ENCODE results near the gene FAM53B. TPM values are rescaled to one million over a fixed set of nuclear protein-coding genes. Genes with fewer than 3 reads are reported as not detected.
"Not testable (repeated sequence)": the region's sequence is repeated elsewhere in the genome, so short reads cannot be mapped to it uniquely, and the experiment has no call there.

The FAM53B gene
- total RNA-seq, 1 experiment from 2014 or later = 18.3 TPM

- no peaks in the 10 kb centered on the region for H3K9me3 ChIP-seq (ENCODE audit: low read depth, low read length, poor library complexity, severe bottlenecking)
- no peak overlapping the region for H3K27ac ChIP-seq (ENCODE audit: low read depth, low read length, poor library complexity, severe bottlenecking)
- no TSS peak for BruUV-seq (replicated peaks)
- no peak for DNase-seq (ENCODE audit: low spot score)
- TF ChIP-seq CTCF (conservative IDR thresholded peaks at IDR 0.05; ENCODE audit: low read depth, low read length) = no peak
- no peak for TF ChIP-seq EZH2 (IDR thresholded peaks at IDR 0.05; ENCODE audit: borderline replicate concordance, low read depth, low read length, poor library complexity, severe bottlenecking)
- H3K27me3 ChIP-seq (replicated peaks; ENCODE audit: insufficient read depth, low read depth, low read length, poor library complexity) = no peaks in the 10 kb centered on the region
- no peaks in the 10 kb centered on the region for H3K36me3 ChIP-seq (ENCODE audit: insufficient read depth, low read length, poor library complexity, severe bottlenecking)
- intact Hi-C loops (cut with micrococcal nuclease; ENCODE audit: unreplicated experiment) = no loop called here
- H3K4me3 ChIP-seq (ENCODE audit: low read depth, low read length, poor library complexity, severe bottlenecking) = no peak overlapping the region
- no peaks in the 10 kb centered on the region for H3K4me1 ChIP-seq (ENCODE audit: insufficient read depth, low read length, poor library complexity, severe bottlenecking)
- ChIA-PET POLR2A (ENCODE audit: low non-redundant PET) (no interaction called here), CTCF (no interaction called here)
Measured at GRCh38 chr10:124589491-124590041, 154.6 kb downstream of the FAM53B start.

- DNase-seq (ENCODE audit: low spot score) = no peak
- no peaks in the 10 kb centered on the region for H3K27me3 ChIP-seq (replicated peaks; ENCODE audit: insufficient read depth, low read depth, low read length, poor library complexity)
- POLR2A ChIA-PET (ENCODE audit: low non-redundant PET) = no interaction called here
- TF ChIP-seq EZH2 (IDR thresholded peaks at IDR 0.05; ENCODE audit: borderline replicate concordance, low read depth, low read length, poor library complexity, severe bottlenecking) = no peak
- no peak for TF ChIP-seq CTCF (conservative IDR thresholded peaks at IDR 0.05; ENCODE audit: low read depth, low read length)
- CTCF ChIA-PET = no interaction called here
- no TSS peak for BruUV-seq (replicated peaks)
- no peak overlapping the region for H3K27ac ChIP-seq (ENCODE audit: low read depth, low read length, poor library complexity, severe bottlenecking)
- no peaks in the 10 kb centered on the region for H3K36me3 ChIP-seq (ENCODE audit: insufficient read depth, low read length, poor library complexity, severe bottlenecking)
- H3K4me3 ChIP-seq (ENCODE audit: low read depth, low read length, poor library complexity, severe bottlenecking) = no peak overlapping the region
- intact Hi-C loops (cut with micrococcal nuclease; ENCODE audit: unreplicated experiment) = no loop called here
- H3K4me1 ChIP-seq (ENCODE audit: insufficient read depth, low read length, poor library complexity, severe bottlenecking) = no peaks in the 10 kb centered on the region
- H3K9me3 ChIP-seq (ENCODE audit: low read depth, low read length, poor library complexity, severe bottlenecking) = no peaks in the 10 kb centered on the region
Measured at GRCh38 chr10:124588736-124589490, 155.3 kb downstream of the FAM53B start.

GRCh38 chr10:124588341-124588735, 155.8 kb downstream of the FAM53B start:
- H3K27me3 ChIP-seq (replicated peaks; ENCODE audit: insufficient read depth, low read depth, low read length, poor library complexity); intact Hi-C loops (cut with micrococcal nuclease; ENCODE audit: unreplicated experiment); H3K36me3 ChIP-seq (ENCODE audit: insufficient read depth, low read length, poor library complexity, severe bottlenecking); H3K4me3 ChIP-seq (ENCODE audit: low read depth, low read length, poor library complexity, severe bottlenecking); CTCF ChIA-PET; H3K27ac ChIP-seq (ENCODE audit: low read depth, low read length, poor library complexity, severe bottlenecking); H3K9me3 ChIP-seq (ENCODE audit: low read depth, low read length, poor library complexity, severe bottlenecking); H3K4me1 ChIP-seq (ENCODE audit: insufficient read depth, low read length, poor library complexity, severe bottlenecking); BruUV-seq (replicated peaks); DNase-seq (ENCODE audit: low spot score); POLR2A ChIA-PET (ENCODE audit: low non-redundant PET): not testable (repeated sequence)

GRCh38 chr10:124587811-124588211, 156.4 kb downstream of the FAM53B start:
- H3K9me3 ChIP-seq (ENCODE audit: low read depth, low read length, poor library complexity, severe bottlenecking) = no peaks in the 10 kb centered on the region
- H3K36me3 ChIP-seq (ENCODE audit: insufficient read depth, low read length, poor library complexity, severe bottlenecking) = no peaks in the 10 kb centered on the region
- BruUV-seq (replicated peaks) = no TSS peak
- H3K4me1 ChIP-seq (ENCODE audit: insufficient read depth, low read length, poor library complexity, severe bottlenecking) = no peaks in the 10 kb centered on the region
- POLR2A ChIA-PET (ENCODE audit: low non-redundant PET) = no interaction called here
- no peaks in the 10 kb centered on the region for H3K27me3 ChIP-seq (replicated peaks; ENCODE audit: insufficient read depth, low read depth, low read length, poor library complexity)
- DNase-seq (ENCODE audit: low spot score) = no peak
- H3K4me3 ChIP-seq (ENCODE audit: low read depth, low read length, poor library complexity, severe bottlenecking) = no peak overlapping the region
- H3K27ac ChIP-seq (ENCODE audit: low read depth, low read length, poor library complexity, severe bottlenecking) = no peak overlapping the region
- no peak for TF ChIP-seq CTCF (conservative IDR thresholded peaks at IDR 0.05; ENCODE audit: low read depth, low read length)
- no peak for TF ChIP-seq EZH2 (IDR thresholded peaks at IDR 0.05; ENCODE audit: borderline replicate concordance, low read depth, low read length, poor library complexity, severe bottlenecking)
- CTCF ChIA-PET = no interaction called here
- intact Hi-C loops (cut with micrococcal nuclease; ENCODE audit: unreplicated experiment) = no loop called here

All from A673 (cell line).